DOHH2 (cell line): ENCODE measurements around the gene KIRREL3.

Source experiments
- CTCF ChIP-seq: fragments of 200-600 bp; sonication (generic); IDR thresholded peaks from one replicate; pipeline ENCODE4 v1.5.1; 2014; ENCODE audit warnings: antibody characterized with exemption, mild to moderate bottlenecking, low read depth, low read length; ENCODE audit not compliant: poor library complexity, severe bottlenecking
- EZH2phosphoT487 ChIP-seq: fragments of 200-600 bp; sonication (generic); IDR thresholded peaks from 2 replicates; pipeline ENCODE4 v1.6.1; 2017; ENCODE audit warnings: borderline replicate concordance, mild to moderate bottlenecking, antibody characterized with exemption, low read length, moderate library complexity, mixed read lengths

- no peak for TF ChIP-seq CTCF
- no peak for TF ChIP-seq EZH2phosphoT487
Measured at GRCh38 chr11:126701520-126701897, 299.1 kb downstream of the KIRREL3 start.
